H1 (cell line): Measurements from ENCODE around the gene RTN4RL1. TPM values are rescaled to one million over a fixed set of nuclear protein-coding genes. Genes with fewer than 3 reads are reported as not detected.

Experiments used
- CTCF ChIA-PET: fragments of 300-600 bp; sonication (Branson Sonifier 250); formaldehyde crosslinking; loops from one replicate; lab custom pipeline; 2021; ENCODE audit not compliant: partially characterized antibody; lab: Charles Lee
- POLR2A ChIA-PET: fragments of 300-600 bp; sonication (Branson Sonifier 250); formaldehyde crosslinking; loops from one replicate; lab custom pipeline; 2021; ENCODE audit warnings: inconsistent platforms; ENCODE audit not compliant: partially characterized antibody; lab: Charles Lee
- DNase-seq, 2 experiments: peaks; one replicate each; pipeline versions ENCODE4 v3.0.0 to v3.0.0-alpha.2; 2010 to 2022; ENCODE audit warnings: low spot score in 2 of 2, low read depth in 1 of 2, mixed read lengths in 1 of 2
- FAIRE-seq: peaks from 2 replicates; lab custom pipeline; 2011; peaks lifted over from hg19 to GRCh38; lab: Jason Lieb, UNC
- H2AFZ ChIP-seq: 2 replicates; pipeline ENCODE4 v1.8.1; 2012; ENCODE audit warnings: low read length, inconsistent platforms
- H2AK5ac ChIP-seq: 2 replicates; pipeline ENCODE4 v1.6.1; 2013; ENCODE audit warnings: low read depth, low read length
- H2BK120ac ChIP-seq: replicated peaks from 2 replicates; pipeline ENCODE3; 2013; ENCODE audit warnings: low read depth, low read length, inconsistent platforms
- H2BK12ac ChIP-seq: 2 replicates; pipeline ENCODE4 v1.6.1; 2013; ENCODE audit warnings: low read depth, low read length
- H2BK15ac ChIP-seq: 2 replicates; pipeline ENCODE4 v1.6.1; 2013; ENCODE audit warnings: low read length
- H2BK20ac ChIP-seq: 2 replicates; pipeline ENCODE4 v1.6.1; 2013; ENCODE audit warnings: low read length
- H2BK5ac ChIP-seq: 2 replicates; pipeline ENCODE4 v1.6.1; 2013; ENCODE audit warnings: low read depth, low read length
- H3K14ac ChIP-seq: 2 replicates; pipeline ENCODE4 v1.6.1; 2013; ENCODE audit warnings: inconsistent platforms; ENCODE audit not compliant: insufficient read length
- H3K18ac ChIP-seq: 2 replicates; pipeline ENCODE4 v1.6.1; 2013; ENCODE audit warnings: low read length; ENCODE audit errors: extremely low read depth
- H3K23ac ChIP-seq: 2 replicates; pipeline ENCODE4 v1.6.1; 2013; ENCODE audit warnings: inconsistent platforms; ENCODE audit not compliant: insufficient read length
- H3K23me2 ChIP-seq: 2 replicates; pipeline ENCODE4 v1.6.1; 2013; ENCODE audit warnings: low read depth, low read length
- H3K27ac ChIP-seq: 2 replicates; pipeline ENCODE4 v1.6.1; 2011; ENCODE audit warnings: low read depth, low read length, inconsistent platforms
- H3K27me3 ChIP-seq, 4 experiments: replicated peaks in 1 of 4; 1 replicate in 1 of 4; 2 replicates in 3 of 4; pipeline versions ENCODE4 v1.6.1 to v1.8.1; 2011 to 2013; ENCODE audit warnings: low read length in 3 of 4, mild to moderate bottlenecking in 3 of 4, inconsistent platforms in 2 of 4, mixed read lengths in 2 of 4, moderate library complexity in 1 of 4; ENCODE audit not compliant: control insufficient read depth in 3 of 4, insufficient read depth in 3 of 4; ENCODE audit errors: extremely low read depth in 1 of 4
- H3K36me3 ChIP-seq, 4 experiments: 2 replicates each; pipeline versions ENCODE4 v1.6.1 to v1.8.1; 2011 to 2013; ENCODE audit warnings: mild to moderate bottlenecking in 4 of 4, low read length in 3 of 4, moderate library complexity in 2 of 4, control low read depth in 1 of 4, inconsistent platforms in 1 of 4; ENCODE audit not compliant: insufficient read depth in 4 of 4, control insufficient read depth in 2 of 4
- H3K4ac ChIP-seq: replicated peaks from 2 replicates; pipeline ENCODE3; 2013; ENCODE audit warnings: low read length, low read depth, mixed read lengths, inconsistent platforms; ENCODE audit not compliant: insufficient read length
- H3K4me1 ChIP-seq, 4 experiments: replicated peaks in 1 of 4; 1 replicate in 1 of 4; 2 replicates in 3 of 4; pipeline versions ENCODE4 v1.6.1 to v1.8.1; 2011 to 2013; ENCODE audit warnings: low read length in 3 of 4, inconsistent platforms in 2 of 4, mixed read lengths in 1 of 4; ENCODE audit not compliant: insufficient read depth in 4 of 4, control insufficient read depth in 3 of 4
- H3K4me2 ChIP-seq, 2 experiments: 2 replicates each; pipeline versions ENCODE4 v1.6.1 to v1.8.1; 2011 to 2013; ENCODE audit warnings: low read depth in 2 of 2, low read length in 2 of 2, control low read depth in 1 of 2, inconsistent platforms in 1 of 2, mild to moderate bottlenecking in 1 of 2; ENCODE audit not compliant: insufficient read depth in 1 of 2
- H3K4me3 ChIP-seq, 4 experiments: fragments of 200-600, 300-600 bp in 1 of 4; sonication (generic), shearing (Covaris generic), sonication (Bioruptor Twin) in 1 of 4; 2 replicates each; pipeline versions ENCODE4 v1.5.1 to v1.8.1; 2011 to 2016; ENCODE audit warnings: low read length in 4 of 4, low read depth in 3 of 4, control low read depth in 2 of 4, inconsistent platforms in 2 of 4, mild to moderate bottlenecking in 2 of 4, mixed read lengths in 1 of 4, moderate library complexity in 1 of 4; ENCODE audit not compliant: insufficient read depth in 2 of 4; ENCODE audit errors: extremely low read depth in 1 of 4
- H3K56ac ChIP-seq: replicated peaks from 2 replicates; pipeline ENCODE3; 2013; ENCODE audit warnings: low read depth, mild to moderate bottlenecking, mixed read lengths, low read length, inconsistent platforms; ENCODE audit not compliant: insufficient read length
- H3K79me1 ChIP-seq: 2 replicates; pipeline ENCODE4 v1.6.1; 2013; ENCODE audit warnings: low read depth, low read length, control low read depth
- H3K79me2 ChIP-seq, 2 experiments: 2 replicates each; pipeline versions ENCODE4 v1.6.1 to v1.8.1; 2012 to 2013; ENCODE audit warnings: low read length in 2 of 2, mild to moderate bottlenecking in 2 of 2, inconsistent platforms in 1 of 2; ENCODE audit not compliant: insufficient read depth in 2 of 2, control insufficient read depth in 1 of 2
- H3K9ac ChIP-seq, 4 experiments: replicated peaks in 1 of 4; 1 replicate in 1 of 4; 2 replicates in 3 of 4; pipeline versions ENCODE4 v1.6.1 to v1.8.1; 2011 to 2013; ENCODE audit warnings: low read depth in 3 of 4, low read length in 3 of 4, control low read depth in 2 of 4, mild to moderate bottlenecking in 2 of 4, moderate library complexity in 2 of 4, inconsistent platforms in 1 of 4; ENCODE audit errors: extremely low read depth in 1 of 4
- H3K9me3 ChIP-seq, 2 experiments: 2 replicates each; pipeline versions ENCODE4 v1.6.1 to v1.8.1; 2012 to 2013; ENCODE audit warnings: mild to moderate bottlenecking in 2 of 2, moderate library complexity in 2 of 2, control low read depth in 1 of 2, inconsistent platforms in 1 of 2, low read depth in 1 of 2, low read length in 1 of 2, mixed read lengths in 1 of 2; ENCODE audit not compliant: insufficient read depth in 2 of 2
- H4K20me1 ChIP-seq, 2 experiments: replicated peaks in 1 of 2; 2 replicates each; pipeline versions ENCODE3 to v1.8.1; 2011 to 2013; ENCODE audit warnings: inconsistent platforms in 2 of 2, low read length in 2 of 2, mild to moderate bottlenecking in 1 of 2; ENCODE audit not compliant: insufficient read depth in 2 of 2, control insufficient read depth in 1 of 2
- H4K5ac ChIP-seq: 2 replicates; pipeline ENCODE4 v1.6.1; 2013; ENCODE audit warnings: low read length, low read depth, mixed read lengths, inconsistent platforms; ENCODE audit not compliant: insufficient read length
- H4K8ac ChIP-seq: 2 replicates; pipeline ENCODE4 v1.8.0; 2013; ENCODE audit warnings: mild to moderate bottlenecking, moderate library complexity, low read length, inconsistent platforms; ENCODE audit not compliant: insufficient read depth; ENCODE audit errors: extremely low read depth
- H4K91ac ChIP-seq: replicated peaks from 2 replicates; pipeline ENCODE3; 2013; ENCODE audit warnings: low read length, mixed read lengths, inconsistent platforms; ENCODE audit not compliant: insufficient read length
- BACH1 ChIP-seq: IDR thresholded peaks from 2 replicates; pipeline ENCODE4 v1.6.1; 2012; ENCODE audit warnings: low read length, improper control_type of control experiment
- SP1 ChIP-seq: IDR thresholded peaks from 2 replicates; pipeline ENCODE4 v1.6.1; 2011; ENCODE audit warnings: low read depth, low read length
- TCF12 ChIP-seq: IDR thresholded peaks from 2 replicates; pipeline ENCODE4 v1.6.1; 2011; ENCODE audit warnings: low read depth, mild to moderate bottlenecking, low read length
- WGBS, 2 experiments: shearing (Covaris generic) in 1 of 2; methylation state at CpG; one replicate each; pipeline versions ENCODE4 v1.1.6 to v1.1.7; 2013 to 2015; ENCODE audit warnings: low lambda C conversion rate in 2 of 2, mixed read lengths in 2 of 2, inconsistent platforms in 1 of 2, low coverage in 1 of 2, missing lambda C conversion rate in 1 of 2; ENCODE audit not compliant: insufficient replicate concordance in 2 of 2, insufficient coverage in 1 of 2, insufficient read length in 1 of 2; ENCODE audit errors: extremely low coverage in 1 of 2, missing lambda C conversion rate in 1 of 2; 5-methylcytosine and 5-hydroxymethylcytosine counted together
- polyA plus RNA-seq, 7 experiments: library from polyadenylated mRNA; depleted of rRNA in 3 of 7; stranded (reverse) in 5 of 7; unstranded in 2 of 7; fragments of >200 nt in 5 of 7; fragments of 200-250 nt in 2 of 7; gene quantifications; 1 replicate in 5 of 7; 2 replicates in 1 of 7; 4 replicates in 1 of 7; pipeline versions ENCODE4 v1.2.1 to v1.2.3, GENCODE V29; 2011 to 2013; ENCODE audit warnings: missing spikeins in 2 of 7, mixed read lengths in 2 of 7
- total RNA-seq: library from RNA; stranded (reverse); fragmentation: NEBNext Ultra II Directional; extraction: Animal tissue kit (Norgen Biotek cat#: 25700); gene quantifications from 2 replicates; pipeline ENCODE4 v1.2.1, GENCODE V29; 2021

The RTN4RL1 gene
- total and polyA plus RNA-seq, 2 of the 8 experiments (the other 6 are each of a cell fraction or from before 2014, with no cell fraction given) = 0.09 TPM; not detected in 1

- H3K9ac ChIP-seq = no peak overlapping the region
- H2BK120ac ChIP-seq = no peak overlapping the region
- no peaks in the 10 kb centered on the region for H3K9me3 ChIP-seq
- H2AK5ac ChIP-seq = no peak overlapping the region
- H3K18ac ChIP-seq = no peak overlapping the region
- no peak overlapping the region for H2BK20ac ChIP-seq
- H2BK15ac ChIP-seq = no peak overlapping the region
- no peaks in the 10 kb centered on the region for H3K23me2 ChIP-seq
- no peak overlapping the region for H2BK12ac ChIP-seq
- no peaks in the 10 kb centered on the region for H3K36me3 ChIP-seq
- no peak overlapping the region for H3K14ac ChIP-seq
- H3K79me1 ChIP-seq = no peaks in the 10 kb centered on the region
- no peak overlapping the region for H4K91ac ChIP-seq
- no peak overlapping the region for H2BK5ac ChIP-seq
- H3K23ac ChIP-seq = no peak overlapping the region
- no peak overlapping the region for H3K4me3 ChIP-seq
- no peak overlapping the region for H3K4me2 ChIP-seq
- POLR2A ChIA-PET = no interaction called here
- no peak overlapping the region for H3K4ac ChIP-seq
- H4K5ac ChIP-seq = no peak overlapping the region
- WGBS, 2 experiments = 92% methylated on average over 13 of the region's 13 CpGs; no CpG with 5 or more reads in 1 of the 2 experiments
- CTCF ChIA-PET = interaction anchor here (0.6 to 3.5 kb wide), 6 partner anchors 9 to 127 kb away, joined by 3 to 20 read pairs (median 4); partner anchors contain the start of gene OVCA2
- H3K4me1 ChIP-seq = peaks cover 0 to 2% (median under 1%) of the 10 kb centered on the region in 4 experiments; a peak in 2 of 7 replicates
- TF ChIP-seq TCF12 (no peak), SP1 (no peak), BACH1 (no peak)
- TF ChIP-seq, all 59 proteins: peak for 0
- FAIRE-seq (no peak), DNase-seq (no peak)
- H3K27me3 ChIP-seq = no peaks in the 10 kb centered on the region; a peak in 2 of 7 replicates
- H3K56ac ChIP-seq = no peak overlapping the region
- peaks cover 0 to 3% of the 10 kb centered on the region in 2 experiments for H4K20me1 ChIP-seq
- no peak overlapping the region for H4K8ac ChIP-seq
- H2AFZ ChIP-seq = no peak overlapping the region
- no peak overlapping the region for H3K27ac ChIP-seq
- H3K79me2 ChIP-seq = no peaks in the 10 kb centered on the region
These were observed 105.9 kb downstream of the RTN4RL1 start for GRCh38 chr17:1919201-1919600.
